WTC11 (cell line): ENCODE measurements around the gene EGLN1. TPM values are rescaled to one million over a fixed set of nuclear protein-coding genes. Genes with fewer than 3 reads are reported as not detected.

Source experiments
- ATAC-seq: fragments of 200-7000 bp; cut with Tn5 transposase; 2 replicates; pipeline ENCODE4 v1.10.0; 2021; ENCODE audit warnings: mild to moderate bottlenecking, moderate library complexity
- CTCF ChIA-PET: fragments of 300-600 bp; sonication (Branson Sonifier 250); formaldehyde crosslinking; loops from one replicate; lab custom pipeline; 2021; ENCODE audit warnings: antibody characterized with exemption; lab: Charles Lee
- POLR2A ChIA-PET: fragments of 350-600 bp; sonication (Branson Sonifier 250); formaldehyde crosslinking; loops from one replicate; lab custom pipeline; 2021; ENCODE audit warnings: antibody characterized with exemption; lab: Charles Lee
- DNase-seq: peaks from one replicate; pipeline ENCODE4 v3.0.0; 2021; ENCODE audit warnings: low spot score
- H3K27ac Mint-ChIP-seq: 2 replicates; pipeline ENCODE4 v1.8.0; 2021; ENCODE audit warnings: mixed read lengths
- H3K27me3 Mint-ChIP-seq: 2 replicates; pipeline ENCODE4 v1.8.0; 2021; ENCODE audit warnings: low read depth, mild to moderate bottlenecking, moderate library complexity, mixed read lengths
- H3K36me3 Mint-ChIP-seq: 2 replicates; pipeline ENCODE4 v1.8.0; 2021; ENCODE audit warnings: mixed read lengths
- H3K4me1 Mint-ChIP-seq: 2 replicates; pipeline ENCODE4 v1.8.0; 2022; ENCODE audit warnings: mixed read lengths
- H3K4me3 Mint-ChIP-seq: 2 replicates; pipeline ENCODE4 v1.8.0; 2021; ENCODE audit warnings: mild to moderate bottlenecking, moderate library complexity, mixed read lengths
- H3K9me3 Mint-ChIP-seq: 2 replicates; pipeline ENCODE4 v1.8.0; 2021; ENCODE audit warnings: mixed read lengths
- CREB1 ChIP-seq: sonication (generic); formaldehyde crosslinking; IDR thresholded peaks from 2 replicates; pipeline ENCODE4 v1.8.0; 2023; ENCODE audit warnings: mild to moderate bottlenecking, missing genetic modification reagents
- FOXJ3 ChIP-seq: sonication (generic); formaldehyde crosslinking; IDR thresholded peaks from 2 replicates; pipeline ENCODE4 v1.9.0; 2021; ENCODE audit warnings: missing genetic modification reagents, mild to moderate bottlenecking, borderline replicate concordance
- GABPB1 ChIP-seq: sonication (generic); formaldehyde crosslinking; IDR thresholded peaks from 2 replicates; pipeline ENCODE4 v1.8.1; 2023; ENCODE audit warnings: mild to moderate bottlenecking, missing genetic modification reagents
- KAT7 ChIP-seq: sonication (generic); formaldehyde crosslinking; IDR thresholded peaks from 2 replicates; pipeline ENCODE4 v1.8.1; 2023; ENCODE audit warnings: missing genetic modification reagents, mild to moderate bottlenecking, borderline replicate concordance
- MXD4 ChIP-seq: fragments of 250-450 bp; sonication (Bioruptor Pico); IDR thresholded peaks from 2 replicates; pipeline ENCODE4 v1.8.0; 2021; ENCODE audit warnings: mild to moderate bottlenecking, moderate library complexity, borderline replicate concordance
- NFATC4 ChIP-seq: fragments of 250-450 bp; sonication (Bioruptor Pico); IDR thresholded peaks from 2 replicates; pipeline ENCODE4 v1.9.0; 2021; ENCODE audit warnings: mild to moderate bottlenecking
- NFYB ChIP-seq: sonication (generic); formaldehyde crosslinking; conservative IDR thresholded peaks from 2 replicates; pipeline ENCODE4 v1.8.0; 2022; ENCODE audit warnings: low read depth, missing genetic modification reagents
- RELA ChIP-seq: sonication (generic); formaldehyde crosslinking; IDR thresholded peaks from 2 replicates; pipeline ENCODE4 v1.8.1; 2022; ENCODE audit warnings: missing genetic modification reagents, mild to moderate bottlenecking, borderline replicate concordance
- ZNF263 ChIP-seq: sonication (generic); formaldehyde crosslinking; IDR thresholded peaks from 2 replicates; pipeline ENCODE4 v1.8.1; 2022; ENCODE audit warnings: low read depth, mild to moderate bottlenecking, moderate library complexity, missing genetic modification reagents
- total RNA-seq: library from RNA; stranded (reverse); gene quantifications from 3 replicates; pipeline ENCODE4 v1.2.3, GENCODE V29; 2021
- TF ChIP-seq, protein P1 (sequence below): fragments of 250-450 bp; sonication (Bioruptor Pico); conservative IDR thresholded peaks from 2 replicates; pipeline ENCODE4 v1.9.0; 2021; ENCODE audit warnings: mild to moderate bottlenecking
- TF ChIP-seq, protein P2 (sequence below): sonication (generic); formaldehyde crosslinking; conservative IDR thresholded peaks from 2 replicates; pipeline ENCODE4 v1.8.1; 2022; ENCODE audit warnings: mild to moderate bottlenecking, missing genetic modification reagents
- TF ChIP-seq, protein P3 (sequence below): sonication (generic); formaldehyde crosslinking; IDR thresholded peaks from 2 replicates; pipeline ENCODE4 v1.8.1; 2023; ENCODE audit warnings: mild to moderate bottlenecking, moderate library complexity, missing genetic modification reagents
- TF ChIP-seq, protein P4 (sequence below): sonication (generic); formaldehyde crosslinking; IDR thresholded peaks from 2 replicates; pipeline ENCODE4 v1.8.0; 2022; ENCODE audit warnings: mild to moderate bottlenecking, missing genetic modification reagents
- TF ChIP-seq, protein P5 (sequence below): fragments of 200-600 bp; IDR thresholded peaks from 2 replicates; pipeline ENCODE4 v1.8.0; 2022; ENCODE audit warnings: antibody characterized with exemption
- TF ChIP-seq, protein P6 (sequence below): sonication (generic); formaldehyde crosslinking; IDR thresholded peaks from 2 replicates; pipeline ENCODE4 v1.8.1; 2023; ENCODE audit warnings: mild to moderate bottlenecking, missing genetic modification reagents
- TF ChIP-seq, protein P7 (sequence below): sonication (generic); formaldehyde crosslinking; IDR thresholded peaks from 2 replicates; pipeline ENCODE4 v1.8.0; 2023; ENCODE audit warnings: missing genetic modification reagents
- TF ChIP-seq, protein P8 (sequence below): fragments of 250-450 bp; sonication (Bioruptor Pico); IDR thresholded peaks from 2 replicates; pipeline ENCODE4 v1.9.0; 2021; ENCODE audit warnings: mild to moderate bottlenecking, borderline replicate concordance

EGLN1 gene
- total RNA-seq, 1 experiment from 2014 or later, result 13.7 TPM

DNA sequence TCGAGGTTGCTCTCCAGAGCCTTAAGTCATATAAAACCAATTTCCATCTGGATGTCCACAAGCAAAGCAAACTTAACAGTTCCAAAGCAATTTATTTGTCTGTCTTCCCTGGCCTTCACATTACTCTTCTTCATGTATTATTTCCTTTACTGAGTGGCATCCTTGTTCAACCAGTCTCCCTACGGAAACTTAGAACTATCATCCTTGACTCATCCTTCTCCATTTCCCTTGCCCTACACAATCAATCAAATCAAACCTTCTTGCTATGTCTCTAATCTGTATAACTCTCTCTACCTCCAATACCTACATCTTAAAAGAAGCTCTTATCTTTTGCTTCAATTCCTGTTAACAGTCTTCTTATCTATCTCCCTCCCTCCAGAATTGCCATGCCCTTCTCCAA, 25.4 kb downstream of the EGLN1 start:
- ATAC-seq, result no peak
- POLR2A ChIA-PET, result interaction anchor here (0.6 kb wide), 1 partner anchor 130 kb away, joined by 9 read pairs; no protein-coding TSS in a partner anchor
- Mint-ChIP-seq H3K36me3 (no peaks in the 10 kb centered on the region), H3K4me1 (peaks cover 18% of the 10 kb centered on the region), H3K27ac (no peak overlapping the region), H3K4me3 (no peak overlapping the region)
- TF ChIP-seq, protein P1, sequence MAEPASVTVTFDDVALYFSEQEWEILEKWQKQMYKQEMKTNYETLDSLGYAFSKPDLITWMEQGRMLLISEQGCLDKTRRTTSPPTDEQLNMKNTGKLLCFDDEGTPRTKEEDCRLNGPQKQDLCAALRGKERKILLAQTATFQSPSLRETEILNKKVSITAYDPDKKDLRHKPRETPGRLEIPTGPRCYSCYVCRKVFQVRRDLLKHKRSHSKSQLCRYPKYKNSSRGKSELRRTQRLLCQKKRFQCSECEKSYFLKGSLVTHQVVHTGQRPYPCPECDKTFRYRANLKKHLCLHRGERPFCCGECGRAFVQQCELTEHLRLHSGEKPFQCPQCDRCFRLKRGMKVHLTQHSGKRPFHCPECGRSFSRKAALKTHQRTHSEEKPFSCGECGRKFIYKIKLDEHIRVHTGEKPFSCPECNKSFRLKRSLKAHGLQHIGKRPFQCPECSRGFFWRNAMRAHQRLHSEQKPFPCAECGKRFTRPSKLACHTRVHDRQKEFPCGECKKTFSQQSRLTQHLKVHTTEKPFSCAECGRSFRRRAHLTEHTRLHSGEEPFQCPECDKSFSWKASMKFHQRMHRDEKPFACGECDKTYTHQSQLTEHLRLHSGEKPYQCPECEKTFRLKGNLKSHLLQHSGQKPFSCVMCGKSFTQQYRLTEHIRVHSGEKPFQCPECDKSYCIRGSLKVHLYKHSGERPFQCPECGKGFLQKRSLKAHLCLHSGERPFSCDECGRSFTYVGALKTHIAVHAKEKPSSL (CRISPR knock-in tag), result no peak
- no peak for TF ChIP-seq NFATC4 (CRISPR knock-in tag)
- TF ChIP-seq, protein P2, sequence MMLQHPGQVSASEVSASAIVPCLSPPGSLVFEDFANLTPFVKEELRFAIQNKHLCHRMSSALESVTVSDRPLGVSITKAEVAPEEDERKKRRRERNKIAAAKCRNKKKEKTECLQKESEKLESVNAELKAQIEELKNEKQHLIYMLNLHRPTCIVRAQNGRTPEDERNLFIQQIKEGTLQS (CRISPR knock-in tag), result no peak
- TF ChIP-seq, all 79 proteins: peak for 0
- H3K9me3 Mint-ChIP-seq, result no peaks in the 10 kb centered on the region
- CTCF ChIA-PET, result no interaction called here
- H3K27me3 Mint-ChIP-seq, result no peaks in the 10 kb centered on the region
- DNase-seq, result no peak

DNA sequence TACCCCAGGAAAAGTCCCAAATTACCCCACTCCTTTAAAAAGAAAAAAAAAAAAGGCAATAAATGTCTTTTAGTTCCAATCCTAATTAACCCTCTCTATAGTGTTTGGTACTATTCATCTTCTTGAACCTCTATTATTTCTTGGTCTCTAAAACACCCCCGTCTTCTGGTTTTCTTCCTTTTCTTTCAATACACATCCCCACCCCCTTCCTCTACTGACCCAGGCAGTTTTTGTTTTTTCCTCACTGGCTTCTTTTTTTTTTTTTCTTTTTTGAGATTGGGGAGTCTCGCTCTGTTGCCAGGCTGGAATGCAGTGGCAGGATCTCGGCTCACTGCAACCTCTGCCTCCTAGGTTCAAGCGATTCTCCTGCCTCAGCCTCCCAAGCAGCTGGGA, 26.1 kb downstream of the EGLN1 start:
- peaks cover 18% of the 10 kb centered on the region for H3K4me1 Mint-ChIP-seq
- no peak for ATAC-seq
- DNase-seq, result no peak
- H3K27ac Mint-ChIP-seq, result no peak overlapping the region
- no peaks in the 10 kb centered on the region for H3K9me3 Mint-ChIP-seq
- H3K4me3 Mint-ChIP-seq, result no peak overlapping the region
- ChIA-PET CTCF (no interaction called here), POLR2A (no interaction called here)
- no peaks in the 10 kb centered on the region for H3K27me3 Mint-ChIP-seq
- TF ChIP-seq KAT7 (CRISPR knock-in tag) (no peak), FOXJ3 (CRISPR knock-in tag) (no peak), ZNF263 (no peak), NFYB (CRISPR knock-in tag) (no peak), GABPB1 (CRISPR knock-in tag) (no peak), RELA (CRISPR knock-in tag) (no peak)
- TF ChIP-seq, protein P3, sequence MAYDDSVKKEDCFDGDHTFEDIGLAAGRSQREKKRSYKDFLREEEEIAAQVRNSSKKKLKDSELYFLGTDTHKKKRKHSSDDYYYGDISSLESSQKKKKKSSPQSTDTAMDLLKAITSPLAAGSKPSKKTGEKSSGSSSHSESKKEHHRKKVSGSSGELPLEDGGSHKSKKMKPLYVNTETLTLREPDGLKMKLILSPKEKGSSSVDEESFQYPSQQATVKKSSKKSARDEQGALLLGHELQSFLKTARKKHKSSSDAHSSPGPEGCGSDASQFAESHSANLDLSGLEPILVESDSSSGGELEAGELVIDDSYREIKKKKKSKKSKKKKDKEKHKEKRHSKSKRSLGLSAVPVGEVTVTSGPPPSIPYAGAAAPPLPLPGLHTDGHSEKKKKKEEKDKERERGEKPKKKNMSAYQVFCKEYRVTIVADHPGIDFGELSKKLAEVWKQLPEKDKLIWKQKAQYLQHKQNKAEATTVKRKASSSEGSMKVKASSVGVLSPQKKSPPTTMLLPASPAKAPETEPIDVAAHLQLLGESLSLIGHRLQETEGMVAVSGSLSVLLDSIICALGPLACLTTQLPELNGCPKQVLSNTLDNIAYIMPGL (CRISPR knock-in tag), result no peak
- TF ChIP-seq, protein P4, sequence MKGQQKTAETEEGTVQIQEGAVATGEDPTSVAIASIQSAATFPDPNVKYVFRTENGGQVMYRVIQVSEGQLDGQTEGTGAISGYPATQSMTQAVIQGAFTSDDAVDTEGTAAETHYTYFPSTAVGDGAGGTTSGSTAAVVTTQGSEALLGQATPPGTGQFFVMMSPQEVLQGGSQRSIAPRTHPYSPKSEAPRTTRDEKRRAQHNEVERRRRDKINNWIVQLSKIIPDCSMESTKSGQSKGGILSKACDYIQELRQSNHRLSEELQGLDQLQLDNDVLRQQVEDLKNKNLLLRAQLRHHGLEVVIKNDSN (CRISPR knock-in tag), result no peak
- H3K36me3 Mint-ChIP-seq, result no peaks in the 10 kb centered on the region

DNA sequence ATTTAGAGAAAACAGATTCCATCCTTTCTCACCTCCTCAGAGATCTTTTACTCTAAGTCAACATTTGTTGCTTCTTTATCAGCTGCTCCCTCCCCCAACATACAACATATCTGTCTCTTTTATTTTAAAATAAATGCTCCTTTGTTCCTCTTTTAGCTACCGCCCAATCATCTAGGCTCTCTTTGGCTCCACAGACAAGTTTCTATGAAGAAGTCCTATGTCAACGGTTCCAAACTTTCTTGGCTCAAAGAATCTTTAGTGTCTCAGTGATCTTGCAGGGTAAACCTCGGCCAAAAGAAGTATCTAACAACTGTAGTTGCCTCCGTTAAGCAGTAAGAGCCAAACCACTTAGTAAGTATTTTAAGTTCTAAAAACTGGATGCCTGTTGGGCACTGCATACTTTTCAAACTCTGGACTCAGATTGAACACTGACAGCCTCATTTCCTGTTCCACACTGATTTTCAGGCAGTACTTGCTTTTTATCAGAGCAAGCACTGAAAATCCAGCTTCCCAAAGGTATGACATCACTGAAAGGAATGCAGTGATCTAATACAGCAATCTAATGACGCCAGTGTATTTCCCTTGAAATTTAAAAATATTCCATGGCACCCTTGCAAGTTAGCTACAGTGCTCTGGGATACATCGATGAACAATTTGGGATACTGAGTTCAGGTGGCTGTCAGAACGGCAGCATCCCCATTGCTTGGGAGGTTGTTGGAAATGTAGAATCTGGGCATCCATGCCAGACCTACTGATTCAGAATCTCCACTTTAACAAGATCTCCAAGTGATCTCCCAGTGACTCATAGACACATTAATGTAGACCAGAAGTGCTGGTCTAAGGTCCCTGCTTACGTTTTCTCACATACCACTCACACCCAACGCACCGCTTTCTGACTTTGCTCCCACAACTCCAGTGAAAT, 26.8 kb downstream of the EGLN1 start:
- peaks cover 18% of the 10 kb centered on the region for H3K4me1 Mint-ChIP-seq
- H3K4me3 Mint-ChIP-seq, result no peak overlapping the region
- no peaks in the 10 kb centered on the region for H3K9me3 Mint-ChIP-seq
- ChIA-PET POLR2A (no interaction called here), CTCF (no interaction called here)
- H3K36me3 Mint-ChIP-seq, result no peaks in the 10 kb centered on the region
- no peak for ATAC-seq
- DNase-seq, result no peak
- no peaks in the 10 kb centered on the region for H3K27me3 Mint-ChIP-seq
- no peak overlapping the region for H3K27ac Mint-ChIP-seq
- TF ChIP-seq MXD4 (no peak), CREB1 (CRISPR knock-in tag) (no peak)
- TF ChIP-seq, protein P5, sequence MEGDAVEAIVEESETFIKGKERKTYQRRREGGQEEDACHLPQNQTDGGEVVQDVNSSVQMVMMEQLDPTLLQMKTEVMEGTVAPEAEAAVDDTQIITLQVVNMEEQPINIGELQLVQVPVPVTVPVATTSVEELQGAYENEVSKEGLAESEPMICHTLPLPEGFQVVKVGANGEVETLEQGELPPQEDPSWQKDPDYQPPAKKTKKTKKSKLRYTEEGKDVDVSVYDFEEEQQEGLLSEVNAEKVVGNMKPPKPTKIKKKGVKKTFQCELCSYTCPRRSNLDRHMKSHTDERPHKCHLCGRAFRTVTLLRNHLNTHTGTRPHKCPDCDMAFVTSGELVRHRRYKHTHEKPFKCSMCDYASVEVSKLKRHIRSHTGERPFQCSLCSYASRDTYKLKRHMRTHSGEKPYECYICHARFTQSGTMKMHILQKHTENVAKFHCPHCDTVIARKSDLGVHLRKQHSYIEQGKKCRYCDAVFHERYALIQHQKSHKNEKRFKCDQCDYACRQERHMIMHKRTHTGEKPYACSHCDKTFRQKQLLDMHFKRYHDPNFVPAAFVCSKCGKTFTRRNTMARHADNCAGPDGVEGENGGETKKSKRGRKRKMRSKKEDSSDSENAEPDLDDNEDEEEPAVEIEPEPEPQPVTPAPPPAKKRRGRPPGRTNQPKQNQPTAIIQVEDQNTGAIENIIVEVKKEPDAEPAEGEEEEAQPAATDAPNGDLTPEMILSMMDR, result no peak
- TF ChIP-seq, protein P6, sequence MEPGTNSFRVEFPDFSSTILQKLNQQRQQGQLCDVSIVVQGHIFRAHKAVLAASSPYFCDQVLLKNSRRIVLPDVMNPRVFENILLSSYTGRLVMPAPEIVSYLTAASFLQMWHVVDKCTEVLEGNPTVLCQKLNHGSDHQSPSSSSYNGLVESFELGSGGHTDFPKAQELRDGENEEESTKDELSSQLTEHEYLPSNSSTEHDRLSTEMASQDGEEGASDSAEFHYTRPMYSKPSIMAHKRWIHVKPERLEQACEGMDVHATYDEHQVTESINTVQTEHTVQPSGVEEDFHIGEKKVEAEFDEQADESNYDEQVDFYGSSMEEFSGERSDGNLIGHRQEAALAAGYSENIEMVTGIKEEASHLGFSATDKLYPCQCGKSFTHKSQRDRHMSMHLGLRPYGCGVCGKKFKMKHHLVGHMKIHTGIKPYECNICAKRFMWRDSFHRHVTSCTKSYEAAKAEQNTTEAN (CRISPR knock-in tag), result no peak
- TF ChIP-seq, protein P7, sequence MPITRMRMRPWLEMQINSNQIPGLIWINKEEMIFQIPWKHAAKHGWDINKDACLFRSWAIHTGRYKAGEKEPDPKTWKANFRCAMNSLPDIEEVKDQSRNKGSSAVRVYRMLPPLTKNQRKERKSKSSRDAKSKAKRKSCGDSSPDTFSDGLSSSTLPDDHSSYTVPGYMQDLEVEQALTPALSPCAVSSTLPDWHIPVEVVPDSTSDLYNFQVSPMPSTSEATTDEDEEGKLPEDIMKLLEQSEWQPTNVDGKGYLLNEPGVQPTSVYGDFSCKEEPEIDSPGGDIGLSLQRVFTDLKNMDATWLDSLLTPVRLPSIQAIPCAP (CRISPR knock-in tag), result no peak
- TF ChIP-seq, protein P8, sequence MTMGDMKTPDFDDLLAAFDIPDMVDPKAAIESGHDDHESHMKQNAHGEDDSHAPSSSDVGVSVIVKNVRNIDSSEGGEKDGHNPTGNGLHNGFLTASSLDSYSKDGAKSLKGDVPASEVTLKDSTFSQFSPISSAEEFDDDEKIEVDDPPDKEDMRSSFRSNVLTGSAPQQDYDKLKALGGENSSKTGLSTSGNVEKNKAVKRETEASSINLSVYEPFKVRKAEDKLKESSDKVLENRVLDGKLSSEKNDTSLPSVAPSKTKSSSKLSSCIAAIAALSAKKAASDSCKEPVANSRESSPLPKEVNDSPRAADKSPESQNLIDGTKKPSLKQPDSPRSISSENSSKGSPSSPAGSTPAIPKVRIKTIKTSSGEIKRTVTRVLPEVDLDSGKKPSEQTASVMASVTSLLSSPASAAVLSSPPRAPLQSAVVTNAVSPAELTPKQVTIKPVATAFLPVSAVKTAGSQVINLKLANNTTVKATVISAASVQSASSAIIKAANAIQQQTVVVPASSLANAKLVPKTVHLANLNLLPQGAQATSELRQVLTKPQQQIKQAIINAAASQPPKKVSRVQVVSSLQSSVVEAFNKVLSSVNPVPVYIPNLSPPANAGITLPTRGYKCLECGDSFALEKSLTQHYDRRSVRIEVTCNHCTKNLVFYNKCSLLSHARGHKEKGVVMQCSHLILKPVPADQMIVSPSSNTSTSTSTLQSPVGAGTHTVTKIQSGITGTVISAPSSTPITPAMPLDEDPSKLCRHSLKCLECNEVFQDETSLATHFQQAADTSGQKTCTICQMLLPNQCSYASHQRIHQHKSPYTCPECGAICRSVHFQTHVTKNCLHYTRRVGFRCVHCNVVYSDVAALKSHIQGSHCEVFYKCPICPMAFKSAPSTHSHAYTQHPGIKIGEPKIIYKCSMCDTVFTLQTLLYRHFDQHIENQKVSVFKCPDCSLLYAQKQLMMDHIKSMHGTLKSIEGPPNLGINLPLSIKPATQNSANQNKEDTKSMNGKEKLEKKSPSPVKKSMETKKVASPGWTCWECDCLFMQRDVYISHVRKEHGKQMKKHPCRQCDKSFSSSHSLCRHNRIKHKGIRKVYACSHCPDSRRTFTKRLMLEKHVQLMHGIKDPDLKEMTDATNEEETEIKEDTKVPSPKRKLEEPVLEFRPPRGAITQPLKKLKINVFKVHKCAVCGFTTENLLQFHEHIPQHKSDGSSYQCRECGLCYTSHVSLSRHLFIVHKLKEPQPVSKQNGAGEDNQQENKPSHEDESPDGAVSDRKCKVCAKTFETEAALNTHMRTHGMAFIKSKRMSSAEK, result no peak
